Activated CD8-positive, alpha-beta memory T cell treated with anti-CD3 and anti-CD28 coated beads, Interleukin-2, amount 50 U/mL, for 1 hour (primary cell): ENCODE results near the gene U2AF2.

ENCODE experiments used
- DNase-seq: peaks from one replicate; pipeline ENCODE4 v3.0.0-alpha.2; 2020; ENCODE audit errors: extremely low read depth

U2AF2 gene

DNA sequence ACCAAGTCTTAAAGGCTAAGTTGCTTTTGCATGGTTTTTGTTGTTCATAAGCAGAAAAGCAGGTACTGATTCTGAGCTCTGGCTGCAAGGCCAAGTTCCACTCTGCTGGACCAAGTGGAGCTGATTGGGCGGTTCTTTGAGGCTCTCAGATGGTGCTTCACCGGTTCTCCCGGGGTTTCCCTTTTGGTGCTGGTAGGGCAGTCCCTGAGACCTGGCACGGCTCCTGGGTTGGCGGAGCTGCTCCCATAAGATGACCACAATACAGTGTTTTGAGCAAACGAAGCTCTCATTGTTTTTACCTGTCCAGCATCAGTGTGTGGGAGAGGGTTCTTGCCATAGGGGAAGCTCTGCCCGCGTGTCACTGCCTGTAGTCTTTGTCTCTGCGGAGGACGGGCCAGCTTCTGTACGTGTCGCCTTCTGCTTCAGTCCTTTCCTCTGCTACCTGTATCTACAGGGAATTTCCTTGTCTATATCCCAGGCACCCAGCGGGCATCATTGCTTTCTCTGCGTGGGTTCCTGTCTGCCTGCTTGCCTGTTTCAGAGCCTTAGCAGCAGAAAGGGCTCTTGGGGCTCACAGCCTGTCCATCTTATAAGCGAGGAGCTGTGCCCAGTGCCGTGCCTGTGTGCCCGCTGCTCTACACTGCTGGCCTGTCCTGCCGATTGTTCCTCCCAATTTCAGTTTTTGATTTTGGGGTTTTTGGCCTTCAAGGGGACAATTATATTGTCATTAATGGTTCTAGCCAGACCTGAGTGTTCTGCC, 2.3 kb downstream of the U2AF2 start:
- no peak for DNase-seq

- DNase-seq = no peak
Observed at GRCh38 chr19:55658846-55659459, 4.1 kb downstream of the U2AF2 start.

DNA sequence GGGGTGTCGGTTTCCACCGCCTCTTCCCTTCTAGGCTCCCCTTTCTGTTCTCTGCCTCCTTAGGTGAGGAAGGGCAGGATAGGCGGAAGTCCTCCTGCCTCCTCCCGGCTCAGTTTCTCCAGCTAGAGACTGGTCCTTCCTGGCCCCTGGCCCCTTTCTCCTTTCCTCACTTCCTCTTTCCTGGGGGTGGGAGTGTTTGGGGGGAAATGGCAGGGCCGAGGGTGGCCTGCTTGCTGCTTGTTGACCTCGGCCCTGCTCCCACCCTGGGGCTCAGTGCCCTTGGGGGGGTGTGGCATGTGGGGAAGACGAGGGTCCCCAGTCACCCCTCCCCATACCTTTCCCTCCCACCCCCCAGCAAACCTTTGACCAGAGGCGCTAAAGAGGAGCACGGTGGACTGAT, 5.0 kb downstream of the U2AF2 start:
- DNase-seq = no peak

GRCh38 chr19:55660404-55660803, 5.6 kb downstream of the U2AF2 start:
- no peak for DNase-seq

GRCh38 chr19:55660991-55661390, 6.2 kb downstream of the U2AF2 start:
- no peak for DNase-seq

DNA sequence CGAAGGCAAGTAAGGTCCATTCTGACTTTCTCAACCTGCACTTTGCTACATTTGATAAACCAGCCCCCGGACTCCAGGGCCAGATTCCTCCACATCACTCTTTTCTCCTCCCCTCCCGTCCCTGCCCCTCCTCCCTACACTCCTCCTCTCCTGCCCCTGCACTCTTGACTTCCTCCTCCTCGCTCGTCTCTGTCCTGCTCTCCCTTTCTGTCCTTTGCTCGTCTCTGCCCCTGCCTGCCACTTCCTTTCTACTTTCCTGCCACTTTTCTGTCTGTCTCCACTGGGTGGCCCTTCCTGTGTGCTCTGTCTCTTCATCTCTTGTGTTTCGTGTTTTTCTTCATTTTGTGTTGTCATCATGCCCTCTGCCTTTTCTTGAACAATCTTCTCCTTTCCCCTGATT, 7.0 kb downstream of the U2AF2 start:
- DNase-seq = no peak

GRCh38 chr19:55663846-55664536, 9.2 kb downstream of the U2AF2 start:
- DNase-seq = no peak

DNA sequence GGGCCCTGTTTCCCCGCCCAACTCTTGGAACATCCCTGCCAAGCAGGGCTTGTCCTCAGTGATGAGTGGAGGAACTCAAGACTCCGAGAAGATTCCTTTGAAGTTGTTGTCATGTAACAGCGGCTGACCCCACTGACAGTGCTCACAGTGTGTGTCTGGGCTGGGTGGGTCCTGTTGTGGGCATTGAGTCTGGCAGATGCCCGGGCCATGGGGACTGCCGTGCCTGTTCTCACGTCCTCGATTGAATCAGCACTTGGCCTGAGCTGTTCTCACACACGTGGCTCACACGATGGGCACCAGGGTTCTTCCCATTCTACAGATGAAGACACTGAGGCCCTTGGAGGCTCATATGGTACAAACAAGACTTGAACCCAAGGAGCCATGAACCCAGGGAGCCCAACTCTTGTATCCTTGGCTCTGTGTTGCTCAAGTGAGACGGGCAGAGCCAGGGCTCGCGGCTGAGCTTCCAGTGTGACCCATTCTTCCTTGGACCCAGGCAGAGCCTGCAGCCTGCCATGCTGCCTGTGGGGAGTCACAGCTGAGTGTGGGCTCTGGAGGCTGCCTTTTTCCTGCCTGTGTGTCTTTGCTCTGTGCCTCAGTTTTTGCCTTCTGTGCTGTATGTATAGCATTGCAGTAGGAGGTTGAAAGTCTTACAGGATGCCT, 11.6 kb downstream of the U2AF2 start:
- no peak for DNase-seq

- DNase-seq = no peak
Observed at GRCh38 chr19:55667006-55667381, 12.2 kb downstream of the U2AF2 start.

- no peak for DNase-seq
Observed at GRCh38 chr19:55667511-55667910, 12.7 kb downstream of the U2AF2 start.

DNA sequence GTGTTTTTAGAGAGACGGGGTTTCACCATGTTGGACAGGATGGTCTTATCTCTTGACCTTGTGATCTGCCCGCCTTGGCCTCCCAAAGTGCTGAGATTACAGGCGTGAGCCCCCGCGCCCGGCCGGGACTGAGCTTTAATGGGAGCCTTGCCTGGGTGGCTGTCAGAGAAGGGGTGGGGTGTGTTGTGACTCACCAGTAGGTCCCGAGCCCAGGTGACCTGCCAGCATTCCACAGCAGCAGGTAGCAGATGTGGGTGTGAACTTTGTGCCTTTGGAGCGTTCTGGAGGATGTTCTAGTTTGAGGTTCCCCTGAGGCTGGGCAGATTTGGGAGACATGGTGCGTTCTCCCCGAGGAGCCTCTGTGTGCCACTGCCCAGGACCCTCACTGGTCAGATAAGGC, 13.1 kb downstream of the U2AF2 start:
- DNase-seq = no peak

DNA sequence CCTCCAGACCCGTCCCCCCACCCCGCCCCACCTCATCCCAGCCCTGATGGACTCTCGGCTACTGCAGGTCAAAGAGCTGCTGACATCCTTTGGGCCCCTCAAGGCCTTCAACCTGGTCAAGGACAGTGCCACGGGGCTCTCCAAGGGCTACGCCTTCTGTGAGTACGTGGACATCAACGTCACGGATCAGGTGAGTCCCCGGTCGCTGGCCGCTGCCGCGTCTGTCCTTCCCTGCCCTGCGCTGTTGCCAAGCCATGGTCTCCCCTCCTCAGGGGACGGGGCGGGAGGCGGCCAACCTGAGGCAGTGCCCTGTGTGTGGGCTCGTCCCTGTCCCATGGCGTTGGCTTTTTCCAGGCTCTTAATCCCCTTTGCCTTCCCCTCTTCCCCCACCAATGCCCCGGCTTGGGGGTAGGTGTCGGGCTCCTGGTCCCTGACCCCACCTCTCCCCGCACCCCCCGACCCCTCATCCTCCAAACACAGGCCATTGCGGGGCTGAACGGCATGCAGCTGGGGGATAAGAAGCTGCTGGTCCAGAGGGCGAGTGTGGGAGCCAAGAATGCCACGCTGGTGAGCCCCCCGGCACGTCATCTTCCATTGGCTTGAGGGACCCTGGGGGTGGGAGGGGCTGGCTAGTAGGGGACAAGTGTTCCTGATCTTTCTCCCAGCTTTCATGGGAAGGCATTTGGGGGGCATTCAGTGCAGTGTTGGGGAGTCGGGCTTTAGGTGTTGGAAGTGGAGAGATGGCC, 13.9 kb downstream of the U2AF2 start:
- DNase-seq = no peak

DNA sequence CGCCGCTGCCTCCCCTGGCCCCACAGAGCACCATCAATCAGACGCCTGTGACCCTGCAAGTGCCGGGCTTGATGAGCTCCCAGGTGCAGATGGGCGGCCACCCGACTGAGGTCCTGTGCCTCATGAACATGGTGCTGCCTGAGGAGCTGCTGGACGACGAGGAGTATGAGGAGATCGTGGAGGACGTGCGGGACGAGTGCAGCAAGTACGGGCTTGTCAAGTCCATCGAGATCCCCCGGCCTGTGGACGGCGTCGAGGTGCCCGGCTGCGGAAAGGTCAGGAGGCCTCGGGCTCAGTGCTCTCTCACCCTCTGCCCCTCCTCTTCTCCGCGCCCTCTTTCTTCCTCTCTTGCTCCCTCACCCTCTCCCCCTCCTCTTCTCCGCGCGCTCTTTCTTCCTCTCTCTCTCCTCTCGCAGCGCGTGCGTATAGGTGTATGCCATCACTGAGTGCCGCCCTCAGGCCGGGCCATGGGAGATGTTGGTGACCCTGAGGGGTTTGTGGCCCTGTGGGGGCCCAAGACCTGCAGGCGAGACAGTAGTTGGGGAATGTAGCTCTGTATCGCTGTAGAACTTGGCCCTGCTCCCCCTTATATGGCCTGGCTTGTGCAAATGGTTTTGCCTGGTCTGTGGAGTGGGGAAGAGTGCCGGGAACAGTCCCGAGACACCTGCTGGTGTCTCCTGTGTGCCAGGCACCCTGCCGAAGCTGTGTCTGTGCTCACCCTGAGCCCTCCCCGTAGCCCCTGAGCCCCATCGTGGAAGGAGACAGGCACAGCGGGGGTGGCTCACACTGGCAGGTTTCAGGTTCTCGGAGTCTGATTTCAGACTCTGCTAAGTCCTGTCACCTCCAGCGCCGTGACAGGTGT, 14.8 kb downstream of the U2AF2 start:
- no peak for DNase-seq

DNA sequence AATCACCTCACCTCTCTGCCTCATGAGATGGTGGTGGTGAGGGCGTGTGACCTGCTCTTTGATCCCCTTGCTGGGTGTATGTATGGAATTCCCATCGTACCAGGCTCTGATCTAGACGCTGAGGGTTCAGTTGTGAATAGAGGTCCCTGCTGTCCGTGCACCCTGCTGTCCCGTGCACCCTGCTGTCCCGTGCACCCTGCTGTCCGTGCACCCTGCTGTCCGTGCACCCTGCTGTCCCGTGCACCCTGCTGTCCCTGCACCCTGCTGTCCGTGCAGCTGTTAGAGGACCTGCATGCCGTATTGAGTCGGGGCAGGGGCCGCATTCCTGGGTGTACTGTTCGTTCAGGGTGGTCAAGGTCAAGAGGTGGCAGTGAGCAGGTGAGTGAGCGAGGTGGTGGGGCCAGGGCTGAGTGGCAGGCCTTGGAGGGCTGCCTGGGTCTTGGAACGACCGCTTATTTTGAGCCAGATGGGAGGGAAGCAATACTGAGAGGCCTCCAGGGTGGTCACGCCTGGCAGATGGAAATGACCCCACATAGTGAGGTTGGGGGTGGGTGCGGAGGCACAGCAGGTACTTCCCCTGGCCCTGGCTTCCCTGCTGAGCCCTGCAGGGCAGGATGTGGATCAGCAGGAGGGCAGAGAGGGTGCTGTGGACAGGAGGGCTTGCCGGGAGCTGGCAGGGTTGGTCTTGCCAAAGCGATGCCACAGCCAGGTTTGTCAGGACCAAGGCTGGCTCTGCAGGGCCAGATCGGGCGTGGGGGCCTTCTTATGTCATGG, 15.6 kb downstream of the U2AF2 start:
- no peak for DNase-seq

DNA sequence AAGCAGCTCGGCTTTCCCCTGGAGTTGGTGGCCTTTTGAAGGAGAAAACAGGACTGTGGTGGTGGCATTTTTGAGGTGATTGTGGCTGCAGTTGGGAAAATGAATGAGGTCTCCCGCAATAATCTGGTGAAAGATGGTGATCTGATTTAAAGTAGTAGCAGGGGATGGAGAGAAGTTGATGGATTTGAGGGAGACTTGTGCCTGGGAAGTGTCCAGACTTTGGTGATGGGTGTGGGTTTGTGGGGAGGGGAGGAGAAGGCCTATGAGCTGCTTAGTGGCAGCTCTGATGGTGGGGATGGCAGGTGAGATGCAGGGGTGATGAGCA, 16.2 kb downstream of the U2AF2 start:
- DNase-seq = no peak

DNA sequence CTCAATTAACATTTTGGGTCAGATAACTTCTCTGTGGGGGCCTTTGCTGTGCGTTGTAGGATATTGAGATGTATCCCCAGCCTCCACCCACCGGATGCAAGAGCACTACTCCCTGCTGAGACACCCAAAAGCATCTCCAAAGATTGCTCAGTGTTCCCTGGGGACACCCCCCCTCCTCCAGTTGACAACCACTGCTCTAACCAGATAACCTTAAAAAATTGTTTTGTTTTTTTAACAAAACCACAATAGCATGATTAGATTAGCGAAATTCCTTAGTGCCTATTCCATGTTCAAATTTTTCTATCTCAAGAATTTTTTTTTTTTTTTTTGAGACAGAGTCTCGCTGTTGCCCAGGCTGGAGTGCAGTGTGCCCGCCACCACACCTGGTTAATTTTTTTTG, 17.6 kb downstream of the U2AF2 start:
- no peak for DNase-seq

- DNase-seq = no peak
Observed at GRCh38 chr19:55673465-55673864, 18.6 kb downstream of the U2AF2 start.

DNA sequence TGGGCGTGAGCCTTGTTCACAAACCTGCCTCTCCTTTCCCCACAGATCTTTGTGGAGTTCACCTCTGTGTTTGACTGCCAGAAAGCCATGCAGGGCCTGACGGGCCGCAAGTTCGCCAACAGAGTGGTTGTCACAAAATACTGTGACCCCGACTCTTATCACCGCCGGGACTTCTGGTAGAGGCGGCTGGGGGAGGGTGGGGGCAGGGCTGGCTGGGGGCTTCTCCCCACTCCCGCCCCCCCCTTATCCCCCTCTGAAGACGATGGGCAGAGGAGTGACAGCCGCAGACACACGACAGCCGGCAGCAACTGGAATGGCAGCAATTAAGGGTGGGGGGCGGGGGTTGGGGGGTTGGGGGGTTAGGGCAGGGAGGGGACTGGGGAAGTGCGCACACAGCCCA, 19.1 kb downstream of the U2AF2 start:
- no peak for DNase-seq

DNA sequence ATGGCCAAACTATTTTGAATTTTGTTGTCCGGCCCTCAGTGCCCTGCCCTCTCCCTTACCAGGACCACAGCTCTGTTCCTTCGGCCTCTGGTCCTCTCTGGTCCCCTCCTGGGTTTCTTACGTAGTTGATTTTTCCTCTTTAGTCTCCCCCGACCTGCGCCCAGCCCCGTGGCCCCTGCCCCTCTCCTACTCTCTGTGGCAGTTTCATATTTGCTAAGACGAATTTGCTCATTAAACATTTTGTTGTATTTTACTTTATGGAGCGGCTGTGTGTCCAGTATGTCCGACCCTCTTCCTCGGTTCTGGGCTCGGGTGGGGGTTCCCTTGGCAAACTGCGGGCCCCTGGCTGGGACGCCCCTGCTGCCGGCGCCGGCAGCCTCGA, 19.6 kb downstream of the U2AF2 start:
- DNase-seq = no peak
